H1 (cell line): Measurements from ENCODE around the gene SLC16A5. TPM values are rescaled to one million over a fixed set of nuclear protein-coding genes. Genes with fewer than 3 reads are reported as not detected.

Source experiments
- CTCF ChIA-PET: fragments of 300-600 bp; sonication (Branson Sonifier 250); formaldehyde crosslinking; loops from one replicate; lab custom pipeline; 2021; ENCODE audit not compliant: partially characterized antibody; lab: Charles Lee
- POLR2A ChIA-PET: fragments of 300-600 bp; sonication (Branson Sonifier 250); formaldehyde crosslinking; loops from one replicate; lab custom pipeline; 2021; ENCODE audit warnings: inconsistent platforms; ENCODE audit not compliant: partially characterized antibody; lab: Charles Lee
- DNase-seq, 2 experiments: peaks; one replicate each; pipeline versions ENCODE4 v3.0.0 to v3.0.0-alpha.2; 2010 to 2022; ENCODE audit warnings: low spot score in 2 of 2, low read depth in 1 of 2, mixed read lengths in 1 of 2
- FAIRE-seq: peaks from 2 replicates; lab custom pipeline; 2011; peaks lifted over from hg19 to GRCh38; lab: Jason Lieb, UNC
- H2AFZ ChIP-seq: 2 replicates; pipeline ENCODE4 v1.8.1; 2012; ENCODE audit warnings: low read length, inconsistent platforms
- H2AK5ac ChIP-seq: 2 replicates; pipeline ENCODE4 v1.6.1; 2013; ENCODE audit warnings: low read depth, low read length
- H2BK120ac ChIP-seq: replicated peaks from 2 replicates; pipeline ENCODE3; 2013; ENCODE audit warnings: low read depth, low read length, inconsistent platforms
- H2BK12ac ChIP-seq: 2 replicates; pipeline ENCODE4 v1.6.1; 2013; ENCODE audit warnings: low read depth, low read length
- H2BK15ac ChIP-seq: 2 replicates; pipeline ENCODE4 v1.6.1; 2013; ENCODE audit warnings: low read length
- H2BK20ac ChIP-seq: 2 replicates; pipeline ENCODE4 v1.6.1; 2013; ENCODE audit warnings: low read length
- H2BK5ac ChIP-seq: 2 replicates; pipeline ENCODE4 v1.6.1; 2013; ENCODE audit warnings: low read depth, low read length
- H3K14ac ChIP-seq: 2 replicates; pipeline ENCODE4 v1.6.1; 2013; ENCODE audit warnings: inconsistent platforms; ENCODE audit not compliant: insufficient read length
- H3K18ac ChIP-seq: 2 replicates; pipeline ENCODE4 v1.6.1; 2013; ENCODE audit warnings: low read length; ENCODE audit errors: extremely low read depth
- H3K23ac ChIP-seq: 2 replicates; pipeline ENCODE4 v1.6.1; 2013; ENCODE audit warnings: inconsistent platforms; ENCODE audit not compliant: insufficient read length
- H3K23me2 ChIP-seq: 2 replicates; pipeline ENCODE4 v1.6.1; 2013; ENCODE audit warnings: low read depth, low read length
- H3K27ac ChIP-seq: 2 replicates; pipeline ENCODE4 v1.6.1; 2011; ENCODE audit warnings: low read depth, low read length, inconsistent platforms
- H3K27me3 ChIP-seq, 4 experiments: replicated peaks in 1 of 4; 1 replicate in 1 of 4; 2 replicates in 3 of 4; pipeline versions ENCODE4 v1.6.1 to v1.8.1; 2011 to 2013; ENCODE audit warnings: low read length in 3 of 4, mild to moderate bottlenecking in 3 of 4, inconsistent platforms in 2 of 4, mixed read lengths in 2 of 4, moderate library complexity in 1 of 4; ENCODE audit not compliant: control insufficient read depth in 3 of 4, insufficient read depth in 3 of 4; ENCODE audit errors: extremely low read depth in 1 of 4
- H3K36me3 ChIP-seq, 4 experiments: 2 replicates each; pipeline versions ENCODE4 v1.6.1 to v1.8.1; 2011 to 2013; ENCODE audit warnings: mild to moderate bottlenecking in 4 of 4, low read length in 3 of 4, moderate library complexity in 2 of 4, control low read depth in 1 of 4, inconsistent platforms in 1 of 4; ENCODE audit not compliant: insufficient read depth in 4 of 4, control insufficient read depth in 2 of 4
- H3K4ac ChIP-seq: replicated peaks from 2 replicates; pipeline ENCODE3; 2013; ENCODE audit warnings: low read length, low read depth, mixed read lengths, inconsistent platforms; ENCODE audit not compliant: insufficient read length
- H3K4me1 ChIP-seq, 4 experiments: replicated peaks in 1 of 4; 1 replicate in 1 of 4; 2 replicates in 3 of 4; pipeline versions ENCODE4 v1.6.1 to v1.8.1; 2011 to 2013; ENCODE audit warnings: low read length in 3 of 4, inconsistent platforms in 2 of 4, mixed read lengths in 1 of 4; ENCODE audit not compliant: insufficient read depth in 4 of 4, control insufficient read depth in 3 of 4
- H3K4me2 ChIP-seq, 2 experiments: 2 replicates each; pipeline versions ENCODE4 v1.6.1 to v1.8.1; 2011 to 2013; ENCODE audit warnings: low read depth in 2 of 2, low read length in 2 of 2, control low read depth in 1 of 2, inconsistent platforms in 1 of 2, mild to moderate bottlenecking in 1 of 2; ENCODE audit not compliant: insufficient read depth in 1 of 2
- H3K4me3 ChIP-seq, 4 experiments: fragments of 200-600, 300-600 bp in 1 of 4; sonication (generic), shearing (Covaris generic), sonication (Bioruptor Twin) in 1 of 4; 2 replicates each; pipeline versions ENCODE4 v1.5.1 to v1.8.1; 2011 to 2016; ENCODE audit warnings: low read length in 4 of 4, low read depth in 3 of 4, control low read depth in 2 of 4, inconsistent platforms in 2 of 4, mild to moderate bottlenecking in 2 of 4, mixed read lengths in 1 of 4, moderate library complexity in 1 of 4; ENCODE audit not compliant: insufficient read depth in 2 of 4; ENCODE audit errors: extremely low read depth in 1 of 4
- H3K56ac ChIP-seq: replicated peaks from 2 replicates; pipeline ENCODE3; 2013; ENCODE audit warnings: low read depth, mild to moderate bottlenecking, mixed read lengths, low read length, inconsistent platforms; ENCODE audit not compliant: insufficient read length
- H3K79me1 ChIP-seq: 2 replicates; pipeline ENCODE4 v1.6.1; 2013; ENCODE audit warnings: low read depth, low read length, control low read depth
- H3K79me2 ChIP-seq, 2 experiments: 2 replicates each; pipeline versions ENCODE4 v1.6.1 to v1.8.1; 2012 to 2013; ENCODE audit warnings: low read length in 2 of 2, mild to moderate bottlenecking in 2 of 2, inconsistent platforms in 1 of 2; ENCODE audit not compliant: insufficient read depth in 2 of 2, control insufficient read depth in 1 of 2
- H3K9ac ChIP-seq, 4 experiments: replicated peaks in 1 of 4; 1 replicate in 1 of 4; 2 replicates in 3 of 4; pipeline versions ENCODE4 v1.6.1 to v1.8.1; 2011 to 2013; ENCODE audit warnings: low read depth in 3 of 4, low read length in 3 of 4, control low read depth in 2 of 4, mild to moderate bottlenecking in 2 of 4, moderate library complexity in 2 of 4, inconsistent platforms in 1 of 4; ENCODE audit errors: extremely low read depth in 1 of 4
- H3K9me3 ChIP-seq, 2 experiments: 2 replicates each; pipeline versions ENCODE4 v1.6.1 to v1.8.1; 2012 to 2013; ENCODE audit warnings: mild to moderate bottlenecking in 2 of 2, moderate library complexity in 2 of 2, control low read depth in 1 of 2, inconsistent platforms in 1 of 2, low read depth in 1 of 2, low read length in 1 of 2, mixed read lengths in 1 of 2; ENCODE audit not compliant: insufficient read depth in 2 of 2
- H4K20me1 ChIP-seq, 2 experiments: replicated peaks in 1 of 2; 2 replicates each; pipeline versions ENCODE3 to v1.8.1; 2011 to 2013; ENCODE audit warnings: inconsistent platforms in 2 of 2, low read length in 2 of 2, mild to moderate bottlenecking in 1 of 2; ENCODE audit not compliant: insufficient read depth in 2 of 2, control insufficient read depth in 1 of 2
- H4K5ac ChIP-seq: 2 replicates; pipeline ENCODE4 v1.6.1; 2013; ENCODE audit warnings: low read length, low read depth, mixed read lengths, inconsistent platforms; ENCODE audit not compliant: insufficient read length
- H4K8ac ChIP-seq: 2 replicates; pipeline ENCODE4 v1.8.0; 2013; ENCODE audit warnings: mild to moderate bottlenecking, moderate library complexity, low read length, inconsistent platforms; ENCODE audit not compliant: insufficient read depth; ENCODE audit errors: extremely low read depth
- H4K91ac ChIP-seq: replicated peaks from 2 replicates; pipeline ENCODE3; 2013; ENCODE audit warnings: low read length, mixed read lengths, inconsistent platforms; ENCODE audit not compliant: insufficient read length
- ASH2L ChIP-seq: fragments of 200-600, 300-600 bp; sonication (generic); IDR thresholded peaks from one replicate; pipeline ENCODE4 v1.7.1; 2017; ENCODE audit warnings: low read length
- BCL11A ChIP-seq, 2 experiments: IDR thresholded peaks; one replicate each; pipeline ENCODE4 v1.6.1; 2011; ENCODE audit warnings: low read depth in 2 of 2, low read length in 2 of 2, mild to moderate bottlenecking in 2 of 2
- CHD2 ChIP-seq: IDR thresholded peaks from 2 replicates; pipeline ENCODE4 v1.6.1; 2012; ENCODE audit warnings: low read length, improper control_type of control experiment
- EP300 ChIP-seq, 2 experiments: IDR thresholded peaks; 1 replicate in 1 of 2; 2 replicates in 1 of 2; pipeline ENCODE4 v1.6.1; 2011 to 2012; ENCODE audit warnings: low read depth in 2 of 2, low read length in 2 of 2, mild to moderate bottlenecking in 2 of 2, borderline replicate concordance in 1 of 2, inconsistent platforms in 1 of 2, moderate library complexity in 1 of 2
- GTF2F1 ChIP-seq: IDR thresholded peaks from 2 replicates; pipeline ENCODE4 v1.6.1; 2012; ENCODE audit warnings: low read depth, low read length, improper control_type of control experiment, borderline replicate concordance
- POU5F1 ChIP-seq: IDR thresholded peaks from 2 replicates; pipeline ENCODE4 v1.6.1; 2011; ENCODE audit warnings: low read depth, mild to moderate bottlenecking, low read length, moderate library complexity
- RAD21 ChIP-seq, 2 experiments: IDR thresholded peaks in 1 of 2; conservative IDR thresholded peaks in 1 of 2; 2 replicates each; pipeline ENCODE4 v1.6.1; 2011; ENCODE audit warnings: low read depth in 2 of 2, low read length in 2 of 2, improper control_type of control experiment in 1 of 2, inconsistent platforms in 1 of 2, mild to moderate bottlenecking in 1 of 2, moderate library complexity in 1 of 2
- RXRA ChIP-seq: IDR thresholded peaks from 2 replicates; pipeline ENCODE4 v1.6.1; 2011; ENCODE audit warnings: low read depth, mild to moderate bottlenecking, low read length, moderate library complexity; ENCODE audit not compliant: insufficient read depth
- TAF1 ChIP-seq: IDR thresholded peaks from 2 replicates; pipeline ENCODE4 v1.6.1; 2011; ENCODE audit warnings: mild to moderate bottlenecking, low read depth, low read length
- TAF7 ChIP-seq: optimal IDR thresholded peaks from 2 replicates; pipeline ENCODE3; 2011; ENCODE audit warnings: low read depth, mild to moderate bottlenecking, inconsistent platforms, low read length, moderate library complexity, borderline replicate concordance
- TCF12 ChIP-seq: IDR thresholded peaks from 2 replicates; pipeline ENCODE4 v1.6.1; 2011; ENCODE audit warnings: low read depth, mild to moderate bottlenecking, low read length
- WGBS, 2 experiments: shearing (Covaris generic) in 1 of 2; methylation state at CpG; one replicate each; pipeline versions ENCODE4 v1.1.6 to v1.1.7; 2013 to 2015; ENCODE audit warnings: low lambda C conversion rate in 2 of 2, mixed read lengths in 2 of 2, inconsistent platforms in 1 of 2, low coverage in 1 of 2, missing lambda C conversion rate in 1 of 2; ENCODE audit not compliant: insufficient replicate concordance in 2 of 2, insufficient coverage in 1 of 2, insufficient read length in 1 of 2; ENCODE audit errors: extremely low coverage in 1 of 2, missing lambda C conversion rate in 1 of 2; 5-methylcytosine and 5-hydroxymethylcytosine counted together
- polyA plus RNA-seq, 7 experiments: library from polyadenylated mRNA; depleted of rRNA in 3 of 7; stranded (reverse) in 5 of 7; unstranded in 2 of 7; fragments of >200 nt in 5 of 7; fragments of 200-250 nt in 2 of 7; gene quantifications; 1 replicate in 5 of 7; 2 replicates in 1 of 7; 4 replicates in 1 of 7; pipeline versions ENCODE4 v1.2.1 to v1.2.3, GENCODE V29; 2011 to 2013; ENCODE audit warnings: missing spikeins in 2 of 7, mixed read lengths in 2 of 7
- total RNA-seq: library from RNA; stranded (reverse); fragmentation: NEBNext Ultra II Directional; extraction: Animal tissue kit (Norgen Biotek cat#: 25700); gene quantifications from 2 replicates; pipeline ENCODE4 v1.2.1, GENCODE V29; 2021

The SLC16A5 gene
- total and polyA plus RNA-seq, 2 of the 8 experiments (the other 6 are each of a cell fraction or from before 2014, with no cell fraction given): 17.1 to 34.7 TPM

DNA sequence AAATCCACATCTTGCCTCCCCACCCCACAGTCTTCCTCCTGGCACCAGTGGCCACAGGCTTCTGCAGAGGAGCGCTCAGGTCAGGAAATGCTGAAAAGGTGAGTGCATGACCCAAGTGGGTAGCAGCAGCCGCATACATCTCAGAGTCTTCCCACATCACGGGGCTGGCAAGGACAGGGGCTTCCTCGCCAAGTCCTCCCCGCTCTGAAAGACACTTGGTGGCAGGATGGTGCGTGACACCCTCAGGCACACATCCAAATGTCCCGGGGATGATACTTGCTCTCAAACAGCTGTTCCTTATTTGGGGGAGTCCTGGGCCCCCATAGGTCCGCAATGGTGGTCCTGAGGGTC is 8.8 kb upstream of the SLC16A5 start:
- Histone ChIP-seq H3K27me3 (no peaks in the 10 kb centered on the region), H3K4me3 (no peak overlapping the region), H3K9me3 (no peaks in the 10 kb centered on the region), H4K20me1 (no peaks in the 10 kb centered on the region), H4K91ac (no peak overlapping the region), H3K4me2 (no peak overlapping the region), H2BK5ac (no peak overlapping the region), H3K4ac (no peak overlapping the region), H3K18ac (peak overlapping the region; percentile 48; the same call in 1 of the 2 replicates), H3K23ac (no peak overlapping the region), H3K4me1 (peaks cover 0 to 16% (median 8%) of the 10 kb centered on the region in 4 experiments; a peak in 6 of 7 replicates), H2BK20ac (no peak overlapping the region), H3K14ac (no peak overlapping the region), H3K79me2 (no peaks in the 10 kb centered on the region), H4K8ac (no peak overlapping the region), H2BK12ac (no peak overlapping the region), H2AK5ac (no peak overlapping the region), H3K27ac (no peak overlapping the region), H3K56ac (no peak overlapping the region), H3K79me1 (no peaks in the 10 kb centered on the region), H2AFZ (peak overlapping the region; percentile 1; the same call in 1 of the 2 replicates), H3K23me2 (no peaks in the 10 kb centered on the region), H3K9ac (no peak overlapping the region), H2BK15ac (no peak overlapping the region), H4K5ac (no peak overlapping the region), H2BK120ac (no peak overlapping the region), H3K36me3 (no peaks in the 10 kb centered on the region)
- DNase-seq (no peak), FAIRE-seq (no peak)
- ChIA-PET POLR2A (interaction anchor here (0.8 to 4.4 kb wide), 5 partner anchors 9 to 75 kb away, joined by 3 to 25 read pairs (median 3); partner anchors contain the start of genes JPT1 and SLC16A5), CTCF (interaction anchor here (0.7 to 7.6 kb wide), 14 partner anchors 9 to 274 kb away, joined by 3 to 45 read pairs (median 4); partner anchors contain the start of gene ARMC7)
- 94% methylated on average over 8 of the region's 8 CpGs; no CpG with 5 or more reads in 1 of the 2 experiments for WGBS, 2 experiments
- TF ChIP-seq TAF1 (no peak), TAF7 (no peak), EP300 (IDR thresholded peaks at IDR 0.05; ENCODE audit: borderline replicate concordance in 1 of 2, low read depth in 2 of 2, low read length in 2 of 2) (no peak), POU5F1 (no peak), GTF2F1 (no peak), BCL11A (IDR thresholded peaks at IDR 0.05; ENCODE audit: low read depth in 2 of 2, low read length in 2 of 2) (no peak), ASH2L (no peak), RAD21 (IDR thresholded peaks at IDR 0.05 in 1 of 2, conservative IDR thresholded peaks at IDR 0.05 in 1 of 2; ENCODE audit: low read depth in 2 of 2, low read length in 2 of 2) (no peak), TCF12 (no peak), CHD2 (no peak), RXRA (no peak)
